Inflammatory macrophage treated with lipopolysaccharide for 1 hour (primary cell): ENCODE measurements around the gene CLPX.
"Not testable (repeated sequence)": the region's sequence is repeated elsewhere in the genome, so short reads cannot be mapped to it uniquely, and the experiment has no call there.

Experiments used
- DNase-seq, 2 donors: peaks; one replicate each; pipeline ENCODE4 v3.0.0-alpha.2; 2020 to 2022

CLPX gene

GRCh38 chr15:65165875-65166274 is 19.3 kb downstream of the CLPX start:
- DNase-seq: no peak

GRCh38 chr15:65164139-65164538 is 21.0 kb downstream of the CLPX start:
- DNase-seq: no peak

GRCh38 chr15:65163041-65163440 is 22.1 kb downstream of the CLPX start:
- DNase-seq: no peak

GRCh38 chr15:65156692-65157091 is 28.4 kb downstream of the CLPX start:
- no peak for DNase-seq

GRCh38 chr15:65154720-65155119 is 30.4 kb downstream of the CLPX start:
- no peak for DNase-seq

- no peak for DNase-seq
These were observed 37.2 kb downstream of the CLPX start for GRCh38 chr15:65147902-65148301.

GRCh38 chr15:65146438-65146837 is 38.7 kb downstream of the CLPX start:
- no peak for DNase-seq

GRCh38 chr15:65138631-65139030 is 46.5 kb downstream of the CLPX start:
- DNase-seq: not testable (repeated sequence)

- not testable (repeated sequence) for DNase-seq
These were observed 47.2 kb downstream of the CLPX start for GRCh38 chr15:65137893-65138292.

- DNase-seq: not testable (repeated sequence)
These were observed 48.1 kb downstream of the CLPX start for GRCh38 chr15:65137089-65137488.

- DNase-seq: no peak
These were observed 50.6 kb downstream of the CLPX start for GRCh38 chr15:65134538-65134937.

- DNase-seq: peak; percentile 86 to 91
These were observed 51.5 kb downstream of the CLPX start, which contains the start of gene PDCD7 for GRCh38 chr15:65133548-65134200. TSS of gene PDCD7 (minus strand) at chr15:65133808. CDS start at chr15:65133781, 27 bp downstream.

- peak; percentile 63 to 64 for DNase-seq
These were observed 52.1 kb downstream of the CLPX start for GRCh38 chr15:65132878-65133547.

GRCh38 chr15:65130941-65131340 is 54.2 kb downstream of the CLPX start:
- DNase-seq: no peak

GRCh38 chr15:65115542-65115941 is 69.6 kb downstream of the CLPX start:
- DNase-seq: no peak

- DNase-seq: no peak
These were observed 70.1 kb downstream of the CLPX start, which contains the start of gene UBAP1L for GRCh38 chr15:65115086-65115485. TSS of gene UBAP1L (minus strand) at chr15:65115200. CDS start at chr15:65106215, 8,985 bp downstream.

- no peak for DNase-seq
These were observed 74.4 kb downstream of the CLPX start for GRCh38 chr15:65110676-65111292.

GRCh38 chr15:65106011-65106590 is 79.0 kb downstream of the CLPX start:
- no peak for DNase-seq

GRCh38 chr15:65105038-65105437 is 80.1 kb downstream of the CLPX start:
- DNase-seq: no peak

- DNase-seq: no peak
These were observed 82.2 kb downstream of the CLPX start for GRCh38 chr15:65102912-65103311.

- no peak for DNase-seq
These were observed 83.0 kb downstream of the CLPX start for GRCh38 chr15:65101891-65102708.

GRCh38 chr15:65101411-65101890 is 83.7 kb downstream of the CLPX start:
- peak; percentile 36 to 82 for DNase-seq
